ENCODE results near the gene IL6. TPM values are rescaled to one million over a fixed set of nuclear protein-coding genes. Genes with fewer than 3 reads are reported as not detected.

The IL6 gene
- total and polyA plus RNA-seq, 2 of the 8 experiments (the other 6 are each of a cell fraction or from before 2014, with no cell fraction given) = 0.12 to 0.41 TPM

- TF ChIP-seq, protein P1, sequence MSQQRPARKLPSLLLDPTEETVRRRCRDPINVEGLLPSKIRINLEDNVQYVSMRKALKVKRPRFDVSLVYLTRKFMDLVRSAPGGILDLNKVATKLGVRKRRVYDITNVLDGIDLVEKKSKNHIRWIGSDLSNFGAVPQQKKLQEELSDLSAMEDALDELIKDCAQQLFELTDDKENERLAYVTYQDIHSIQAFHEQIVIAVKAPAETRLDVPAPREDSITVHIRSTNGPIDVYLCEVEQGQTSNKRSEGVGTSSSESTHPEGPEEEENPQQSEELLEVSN (IDR thresholded peaks at IDR 0.05) = no peak
- TF ChIP-seq EGR1 (IDR thresholded peaks at IDR 0.05; ENCODE audit: borderline replicate concordance, low read depth, low read length) (no peak), CBX5 (IDR thresholded peaks at IDR 0.05; ENCODE audit: low read depth, low read length) (no peak), ATF3 (IDR thresholded peaks at IDR 0.05; ENCODE audit: insufficient read depth, low read depth, low read length) (no peak), TEAD4 (IDR thresholded peaks at IDR 0.05; ENCODE audit: low read depth, low read length) (no peak), CHD2 (IDR thresholded peaks at IDR 0.05; ENCODE audit: low read length) (no peak), MAX (IDR thresholded peaks at IDR 0.05) (no peak)
- TF ChIP-seq, protein P2, sequence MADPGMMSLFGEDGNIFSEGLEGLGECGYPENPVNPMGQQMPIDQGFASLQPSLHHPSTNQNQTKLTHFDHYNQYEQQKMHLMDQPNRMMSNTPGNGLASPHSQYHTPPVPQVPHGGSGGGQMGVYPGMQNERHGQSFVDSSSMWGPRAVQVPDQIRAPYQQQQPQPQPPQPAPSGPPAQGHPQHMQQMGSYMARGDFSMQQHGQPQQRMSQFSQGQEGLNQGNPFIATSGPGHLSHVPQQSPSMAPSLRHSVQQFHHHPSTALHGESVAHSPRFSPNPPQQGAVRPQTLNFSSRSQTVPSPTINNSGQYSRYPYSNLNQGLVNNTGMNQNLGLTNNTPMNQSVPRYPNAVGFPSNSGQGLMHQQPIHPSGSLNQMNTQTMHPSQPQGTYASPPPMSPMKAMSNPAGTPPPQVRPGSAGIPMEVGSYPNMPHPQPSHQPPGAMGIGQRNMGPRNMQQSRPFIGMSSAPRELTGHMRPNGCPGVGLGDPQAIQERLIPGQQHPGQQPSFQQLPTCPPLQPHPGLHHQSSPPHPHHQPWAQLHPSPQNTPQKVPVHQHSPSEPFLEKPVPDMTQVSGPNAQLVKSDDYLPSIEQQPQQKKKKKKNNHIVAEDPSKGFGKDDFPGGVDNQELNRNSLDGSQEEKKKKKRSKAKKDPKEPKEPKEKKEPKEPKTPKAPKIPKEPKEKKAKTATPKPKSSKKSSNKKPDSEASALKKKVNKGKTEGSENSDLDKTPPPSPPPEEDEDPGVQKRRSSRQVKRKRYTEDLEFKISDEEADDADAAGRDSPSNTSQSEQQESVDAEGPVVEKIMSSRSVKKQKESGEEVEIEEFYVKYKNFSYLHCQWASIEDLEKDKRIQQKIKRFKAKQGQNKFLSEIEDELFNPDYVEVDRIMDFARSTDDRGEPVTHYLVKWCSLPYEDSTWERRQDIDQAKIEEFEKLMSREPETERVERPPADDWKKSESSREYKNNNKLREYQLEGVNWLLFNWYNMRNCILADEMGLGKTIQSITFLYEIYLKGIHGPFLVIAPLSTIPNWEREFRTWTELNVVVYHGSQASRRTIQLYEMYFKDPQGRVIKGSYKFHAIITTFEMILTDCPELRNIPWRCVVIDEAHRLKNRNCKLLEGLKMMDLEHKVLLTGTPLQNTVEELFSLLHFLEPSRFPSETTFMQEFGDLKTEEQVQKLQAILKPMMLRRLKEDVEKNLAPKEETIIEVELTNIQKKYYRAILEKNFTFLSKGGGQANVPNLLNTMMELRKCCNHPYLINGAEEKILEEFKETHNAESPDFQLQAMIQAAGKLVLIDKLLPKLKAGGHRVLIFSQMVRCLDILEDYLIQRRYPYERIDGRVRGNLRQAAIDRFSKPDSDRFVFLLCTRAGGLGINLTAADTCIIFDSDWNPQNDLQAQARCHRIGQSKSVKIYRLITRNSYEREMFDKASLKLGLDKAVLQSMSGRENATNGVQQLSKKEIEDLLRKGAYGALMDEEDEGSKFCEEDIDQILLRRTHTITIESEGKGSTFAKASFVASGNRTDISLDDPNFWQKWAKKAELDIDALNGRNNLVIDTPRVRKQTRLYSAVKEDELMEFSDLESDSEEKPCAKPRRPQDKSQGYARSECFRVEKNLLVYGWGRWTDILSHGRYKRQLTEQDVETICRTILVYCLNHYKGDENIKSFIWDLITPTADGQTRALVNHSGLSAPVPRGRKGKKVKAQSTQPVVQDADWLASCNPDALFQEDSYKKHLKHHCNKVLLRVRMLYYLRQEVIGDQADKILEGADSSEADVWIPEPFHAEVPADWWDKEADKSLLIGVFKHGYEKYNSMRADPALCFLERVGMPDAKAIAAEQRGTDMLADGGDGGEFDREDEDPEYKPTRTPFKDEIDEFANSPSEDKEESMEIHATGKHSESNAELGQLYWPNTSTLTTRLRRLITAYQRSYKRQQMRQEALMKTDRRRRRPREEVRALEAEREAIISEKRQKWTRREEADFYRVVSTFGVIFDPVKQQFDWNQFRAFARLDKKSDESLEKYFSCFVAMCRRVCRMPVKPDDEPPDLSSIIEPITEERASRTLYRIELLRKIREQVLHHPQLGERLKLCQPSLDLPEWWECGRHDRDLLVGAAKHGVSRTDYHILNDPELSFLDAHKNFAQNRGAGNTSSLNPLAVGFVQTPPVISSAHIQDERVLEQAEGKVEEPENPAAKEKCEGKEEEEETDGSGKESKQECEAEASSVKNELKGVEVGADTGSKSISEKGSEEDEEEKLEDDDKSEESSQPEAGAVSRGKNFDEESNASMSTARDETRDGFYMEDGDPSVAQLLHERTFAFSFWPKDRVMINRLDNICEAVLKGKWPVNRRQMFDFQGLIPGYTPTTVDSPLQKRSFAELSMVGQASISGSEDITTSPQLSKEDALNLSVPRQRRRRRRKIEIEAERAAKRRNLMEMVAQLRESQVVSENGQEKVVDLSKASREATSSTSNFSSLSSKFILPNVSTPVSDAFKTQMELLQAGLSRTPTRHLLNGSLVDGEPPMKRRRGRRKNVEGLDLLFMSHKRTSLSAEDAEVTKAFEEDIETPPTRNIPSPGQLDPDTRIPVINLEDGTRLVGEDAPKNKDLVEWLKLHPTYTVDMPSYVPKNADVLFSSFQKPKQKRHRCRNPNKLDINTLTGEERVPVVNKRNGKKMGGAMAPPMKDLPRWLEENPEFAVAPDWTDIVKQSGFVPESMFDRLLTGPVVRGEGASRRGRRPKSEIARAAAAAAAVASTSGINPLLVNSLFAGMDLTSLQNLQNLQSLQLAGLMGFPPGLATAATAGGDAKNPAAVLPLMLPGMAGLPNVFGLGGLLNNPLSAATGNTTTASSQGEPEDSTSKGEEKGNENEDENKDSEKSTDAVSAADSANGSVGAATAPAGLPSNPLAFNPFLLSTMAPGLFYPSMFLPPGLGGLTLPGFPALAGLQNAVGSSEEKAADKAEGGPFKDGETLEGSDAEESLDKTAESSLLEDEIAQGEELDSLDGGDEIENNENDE (IDR thresholded peaks at IDR 0.05; ENCODE audit: insufficient replicate concordance, low read length) = no peak
Observed at GRCh38 chr7:22723637-22724036, 3.4 kb upstream of the IL6 start (continued).
